ENCODE data around the gene MAST4.

DNA sequence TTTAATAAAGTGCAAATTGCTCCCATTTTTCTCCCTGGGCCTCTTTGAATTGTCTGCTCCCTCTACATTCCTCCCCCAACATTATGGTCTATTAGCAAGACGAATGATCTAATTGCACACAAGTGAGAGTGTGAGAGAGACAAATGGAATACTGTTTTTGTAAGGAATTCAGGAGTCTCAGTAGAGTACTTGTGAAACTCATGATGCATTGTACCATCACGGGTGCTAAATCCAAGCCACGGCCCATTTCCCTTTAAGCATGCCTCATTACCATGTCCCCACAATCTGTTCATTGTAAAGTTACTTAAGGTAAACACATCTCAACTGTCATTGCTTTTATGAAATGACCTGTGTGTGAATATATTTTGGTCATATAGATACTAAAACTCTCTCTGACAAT is 537.6 kb downstream of the MAST4 start:
- TF ChIP-seq, protein P1, sequence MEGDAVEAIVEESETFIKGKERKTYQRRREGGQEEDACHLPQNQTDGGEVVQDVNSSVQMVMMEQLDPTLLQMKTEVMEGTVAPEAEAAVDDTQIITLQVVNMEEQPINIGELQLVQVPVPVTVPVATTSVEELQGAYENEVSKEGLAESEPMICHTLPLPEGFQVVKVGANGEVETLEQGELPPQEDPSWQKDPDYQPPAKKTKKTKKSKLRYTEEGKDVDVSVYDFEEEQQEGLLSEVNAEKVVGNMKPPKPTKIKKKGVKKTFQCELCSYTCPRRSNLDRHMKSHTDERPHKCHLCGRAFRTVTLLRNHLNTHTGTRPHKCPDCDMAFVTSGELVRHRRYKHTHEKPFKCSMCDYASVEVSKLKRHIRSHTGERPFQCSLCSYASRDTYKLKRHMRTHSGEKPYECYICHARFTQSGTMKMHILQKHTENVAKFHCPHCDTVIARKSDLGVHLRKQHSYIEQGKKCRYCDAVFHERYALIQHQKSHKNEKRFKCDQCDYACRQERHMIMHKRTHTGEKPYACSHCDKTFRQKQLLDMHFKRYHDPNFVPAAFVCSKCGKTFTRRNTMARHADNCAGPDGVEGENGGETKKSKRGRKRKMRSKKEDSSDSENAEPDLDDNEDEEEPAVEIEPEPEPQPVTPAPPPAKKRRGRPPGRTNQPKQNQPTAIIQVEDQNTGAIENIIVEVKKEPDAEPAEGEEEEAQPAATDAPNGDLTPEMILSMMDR (IDR thresholded peaks at IDR 0.05; ENCODE audit: low read depth, low read length): no peak
- no peak for TF ChIP-seq EZH2phosphoT487 (IDR thresholded peaks at IDR 0.05; ENCODE audit: low read depth)

All from OCI-LY3 (cell line).